Stimulated activated CD4-positive, alpha-beta T cell treated with anti-CD3 and anti-CD28 coated beads, Interleukin-12 subunit alpha, Interleukin-12 subunit beta, amount 100 ng/mL, for 24 hours (primary cell): ENCODE results near the gene B4GALT5.

ENCODE experiments used
- DNase-seq, 2 experiments: peaks; one replicate each; pipeline ENCODE4 v3.0.0-alpha.2; 2020; ENCODE audit warnings: low read depth in 2 of 2

B4GALT5 gene

DNA sequence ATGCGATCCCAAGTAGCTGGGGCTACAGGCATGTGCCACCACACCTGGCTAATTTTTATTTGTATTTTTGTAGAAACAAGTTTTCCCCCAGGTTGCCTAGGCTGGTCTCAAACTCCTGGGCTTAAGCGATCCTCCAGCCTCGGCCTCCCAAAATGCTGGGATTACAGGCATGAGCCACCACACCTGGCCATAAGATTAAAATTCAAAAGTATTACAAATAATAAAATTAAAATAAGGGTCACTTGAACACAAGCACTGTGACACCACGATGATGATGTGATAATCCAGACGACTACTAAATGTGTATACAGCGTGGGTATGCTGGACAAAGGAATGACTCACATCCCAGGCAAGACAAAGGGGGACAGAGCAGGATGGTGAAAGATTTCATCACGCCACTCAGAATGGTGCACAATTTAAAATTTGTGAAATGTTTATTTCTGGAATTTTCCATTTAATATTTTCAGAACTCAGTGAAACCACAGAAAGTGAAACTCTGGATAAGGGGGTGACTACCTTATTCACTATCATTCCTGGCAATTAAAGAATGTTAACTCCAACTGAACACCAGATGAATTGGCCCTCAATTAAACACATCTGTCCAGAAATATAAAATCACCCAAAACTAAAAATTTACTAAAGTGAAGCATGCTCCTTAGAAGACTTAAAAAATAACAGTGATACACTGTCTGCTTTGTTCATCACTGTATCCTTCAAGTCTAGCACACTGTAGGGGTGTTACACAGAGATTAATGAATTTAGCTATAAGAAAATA, 13.1 kb downstream of the B4GALT5 start:
- no peak for DNase-seq

DNA sequence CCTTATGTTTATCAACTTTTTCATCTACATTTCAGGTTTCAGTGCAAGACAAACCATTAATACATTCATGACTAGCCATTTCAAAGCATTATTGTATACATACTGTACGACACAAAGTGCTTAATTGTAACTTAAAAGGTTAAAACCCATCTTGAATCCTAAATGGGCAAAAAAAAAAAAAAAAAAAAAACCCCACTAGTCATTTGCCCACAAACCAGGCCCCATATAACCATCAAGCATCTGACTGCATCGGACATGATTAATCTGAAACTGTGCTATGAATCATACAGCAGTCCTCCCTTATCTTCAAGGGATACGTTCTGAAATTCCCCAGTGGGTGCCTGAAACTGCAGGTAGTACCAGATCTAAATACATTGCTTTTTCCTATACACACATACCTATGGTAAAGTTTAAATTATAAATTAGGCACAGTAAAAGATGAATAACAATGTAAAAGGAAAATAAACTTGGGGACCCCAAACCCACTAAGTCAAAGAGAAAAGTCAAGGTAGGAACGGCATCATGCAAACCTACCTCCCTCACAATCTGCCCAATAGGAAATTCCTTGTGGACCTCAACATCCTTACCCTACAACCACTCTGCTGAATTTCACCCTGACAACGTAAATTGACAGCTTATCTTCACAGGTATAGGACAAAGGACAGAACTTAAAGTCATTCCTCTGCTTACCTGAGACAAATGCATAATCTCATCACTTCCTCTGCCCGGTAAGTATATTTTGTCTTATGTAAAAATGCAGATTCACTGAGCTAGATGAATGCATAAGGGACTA, 14.3 kb downstream of the B4GALT5 start:
- no peak for DNase-seq

DNA sequence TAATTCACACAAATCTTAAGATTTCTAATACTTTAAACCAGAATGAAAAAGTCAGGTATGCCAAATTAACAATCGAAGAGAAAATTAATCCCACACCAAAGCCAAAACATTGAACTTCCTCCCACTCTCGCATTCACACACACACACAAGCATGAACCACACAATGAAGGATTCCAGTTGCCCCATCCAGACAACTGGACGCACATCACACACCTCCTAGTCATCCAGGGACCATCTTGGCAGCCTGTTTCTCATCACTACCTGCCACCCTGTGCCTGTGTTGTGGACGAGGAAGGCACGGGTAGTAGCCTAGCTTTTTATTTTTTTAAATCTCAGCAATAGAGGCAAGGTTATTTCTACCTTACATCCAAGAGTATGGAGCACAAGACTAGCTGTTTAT, 15.2 kb downstream of the B4GALT5 start:
- no peak for DNase-seq

DNA sequence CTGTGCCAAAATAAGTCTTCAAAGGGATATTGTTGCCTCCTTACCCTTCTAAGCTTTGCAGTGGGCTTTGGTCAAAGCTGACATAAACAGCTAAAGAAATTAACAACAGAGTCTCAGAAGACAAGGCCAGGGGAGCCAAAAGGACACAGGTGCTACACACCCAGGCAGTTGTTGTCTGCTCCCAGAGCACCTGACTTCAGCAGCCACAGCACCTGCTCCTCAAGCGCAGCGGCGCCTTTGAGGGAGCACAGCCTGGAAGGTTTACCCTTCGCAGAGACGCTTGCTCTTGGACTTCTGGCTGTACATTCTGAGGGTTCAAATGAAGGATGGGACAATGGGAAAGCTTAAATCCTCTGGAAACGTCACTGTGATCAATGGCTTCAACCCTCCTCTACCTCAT, 16.6 kb downstream of the B4GALT5 start:
- no peak for DNase-seq

DNA sequence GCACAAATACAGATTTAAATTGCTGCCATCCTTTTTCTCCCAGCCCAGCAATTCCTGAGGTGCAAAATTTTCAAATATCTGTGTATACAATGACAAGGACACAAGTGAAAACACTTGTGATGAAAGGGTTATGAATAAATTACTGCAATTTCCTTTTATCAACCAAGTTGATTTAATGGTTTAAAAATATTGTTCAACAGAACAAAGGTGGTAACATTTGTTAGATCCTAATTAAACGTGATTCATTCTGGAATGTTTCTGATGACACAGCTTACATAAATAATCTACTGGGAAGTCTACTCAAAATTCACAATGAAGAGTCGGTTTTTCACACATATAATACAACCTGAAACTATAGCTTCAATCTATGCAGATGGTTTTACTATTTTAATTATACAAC, 17.1 kb downstream of the B4GALT5 start:
- no peak for DNase-seq

DNA sequence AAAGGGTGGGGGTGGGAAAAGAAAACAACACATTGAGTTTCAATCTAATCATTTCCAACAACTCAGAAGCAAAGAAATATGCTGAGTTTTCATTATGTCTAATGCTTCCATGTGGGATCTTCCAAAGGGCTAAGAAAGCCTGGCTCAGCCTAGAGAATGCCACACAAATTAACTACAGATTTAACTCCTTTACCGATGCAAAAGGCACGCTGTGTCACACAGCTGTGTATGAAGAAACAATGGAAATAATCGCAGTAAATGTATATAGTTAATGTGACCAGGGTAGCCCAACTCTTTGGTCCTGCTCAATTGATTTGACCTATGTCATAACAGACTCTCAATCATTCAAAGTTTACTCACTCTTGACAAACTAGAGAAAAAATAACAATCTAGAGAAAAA, 17.8 kb downstream of the B4GALT5 start:
- DNase-seq, result no peak

DNA sequence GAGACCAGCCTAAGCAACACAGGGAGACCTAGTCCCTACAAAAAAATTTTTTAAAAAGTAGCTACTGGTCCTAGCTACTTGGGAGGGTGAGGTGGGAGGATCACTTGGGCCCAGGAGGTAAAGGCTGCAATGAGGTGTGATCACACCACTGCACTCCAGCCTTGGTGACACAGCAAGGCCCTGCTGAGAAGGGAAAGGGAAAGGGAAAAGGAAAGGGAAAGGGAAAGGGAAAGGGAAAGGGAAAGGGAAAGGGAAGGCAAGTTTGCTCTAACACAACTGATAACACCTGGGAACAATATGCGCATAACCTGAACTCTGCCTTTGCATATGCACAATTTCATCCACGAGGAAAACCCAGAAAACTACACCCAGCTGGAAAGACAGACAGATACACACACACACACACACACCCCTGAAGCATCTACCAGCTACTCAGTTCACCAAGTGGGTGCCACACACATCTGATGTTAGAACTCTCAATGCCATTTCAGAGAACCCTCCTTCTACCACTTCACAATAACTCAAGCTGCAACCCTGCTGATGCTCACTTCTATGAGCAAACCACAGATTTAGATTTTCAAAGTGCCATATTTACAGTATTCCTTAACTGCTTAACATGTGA, 19.1 kb downstream of the B4GALT5 start:
- DNase-seq, result no peak

DNA sequence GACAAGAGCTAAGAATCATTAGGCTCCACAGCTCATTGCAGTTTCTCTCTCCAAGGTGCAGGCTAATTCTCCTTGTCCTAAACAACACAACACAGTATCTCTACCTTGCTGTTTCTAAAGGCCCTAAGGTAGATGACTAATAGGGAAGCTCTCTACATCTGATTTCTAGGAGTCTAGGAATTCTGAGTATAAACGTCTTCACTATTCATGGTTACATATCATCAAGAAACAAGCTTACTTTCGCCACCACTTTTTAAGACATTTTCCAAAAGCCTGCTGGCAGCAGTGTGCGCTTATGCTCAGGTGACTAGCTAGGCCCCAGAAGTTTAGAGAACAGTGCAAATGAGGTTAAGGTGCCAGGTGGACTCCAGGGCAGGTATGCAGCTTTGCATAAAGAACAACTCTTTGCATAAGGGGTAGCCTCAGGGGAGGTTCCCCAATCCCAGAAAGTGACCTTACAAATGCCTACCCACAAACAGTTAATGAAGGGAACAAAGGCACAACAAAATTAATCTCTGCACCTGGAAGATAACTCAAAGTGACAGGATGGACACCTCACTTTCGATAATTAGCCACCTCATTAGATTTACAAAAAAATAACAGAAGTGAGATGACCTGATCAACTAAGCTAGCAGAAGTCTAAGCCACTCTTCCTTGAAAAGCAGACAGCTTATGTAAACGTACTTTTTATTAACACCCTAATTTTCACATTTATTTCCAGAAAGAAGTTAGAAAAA, 20.1 kb downstream of the B4GALT5 start:
- DNase-seq, result no peak

DNA sequence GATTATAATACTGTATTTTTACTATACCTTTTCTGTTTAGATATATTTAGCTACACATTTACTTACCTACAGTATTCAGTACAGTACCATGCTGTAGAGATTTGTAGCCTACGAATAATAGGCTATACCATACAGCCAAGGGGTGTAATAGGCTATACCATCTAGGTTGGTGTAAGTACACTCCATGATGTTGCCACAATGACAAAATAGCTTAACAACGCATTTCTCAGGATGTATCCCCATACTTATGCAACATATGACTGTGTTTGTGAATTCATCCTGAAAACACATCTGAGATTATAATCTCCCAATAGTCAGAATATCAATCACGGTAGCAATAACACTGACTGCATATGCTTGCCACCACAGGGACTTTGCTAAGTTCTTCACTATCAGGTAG, 20.7 kb downstream of the B4GALT5 start:
- DNase-seq, result no peak

DNA sequence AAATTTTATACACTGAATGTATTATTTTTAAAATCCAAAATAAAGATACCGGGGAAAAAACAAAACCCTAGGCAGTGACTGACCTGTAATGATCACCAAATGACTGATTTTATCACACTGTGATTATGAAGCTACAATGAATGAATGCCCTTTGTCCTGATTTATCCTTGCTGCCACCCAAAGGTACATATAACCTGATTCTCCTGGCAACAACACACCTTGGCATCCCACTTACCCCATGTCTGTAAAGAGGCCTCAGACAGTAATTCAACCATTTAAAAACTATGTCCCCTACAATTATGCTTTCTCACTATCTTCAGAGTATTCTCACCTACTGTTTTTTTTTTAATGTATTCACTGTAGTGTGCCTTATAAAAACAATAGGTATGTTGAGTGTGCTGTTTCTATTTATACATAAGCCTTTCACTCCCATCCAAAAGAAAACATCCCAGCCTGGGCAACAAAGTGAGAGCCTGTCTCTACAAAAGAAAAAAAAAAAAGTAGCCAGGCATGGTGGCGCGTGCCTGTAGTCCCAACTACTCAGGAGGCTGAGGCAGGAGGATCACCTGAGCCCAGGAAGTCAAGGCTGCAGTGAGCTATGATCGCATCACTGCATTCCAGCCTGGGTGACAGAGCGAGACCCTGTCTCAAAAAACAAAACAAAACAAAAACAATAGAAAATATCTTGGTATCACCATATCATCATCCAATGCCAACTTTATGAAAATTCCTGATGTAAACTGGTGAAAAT, 21.7 kb downstream of the B4GALT5 start:
- no peak for DNase-seq

DNA sequence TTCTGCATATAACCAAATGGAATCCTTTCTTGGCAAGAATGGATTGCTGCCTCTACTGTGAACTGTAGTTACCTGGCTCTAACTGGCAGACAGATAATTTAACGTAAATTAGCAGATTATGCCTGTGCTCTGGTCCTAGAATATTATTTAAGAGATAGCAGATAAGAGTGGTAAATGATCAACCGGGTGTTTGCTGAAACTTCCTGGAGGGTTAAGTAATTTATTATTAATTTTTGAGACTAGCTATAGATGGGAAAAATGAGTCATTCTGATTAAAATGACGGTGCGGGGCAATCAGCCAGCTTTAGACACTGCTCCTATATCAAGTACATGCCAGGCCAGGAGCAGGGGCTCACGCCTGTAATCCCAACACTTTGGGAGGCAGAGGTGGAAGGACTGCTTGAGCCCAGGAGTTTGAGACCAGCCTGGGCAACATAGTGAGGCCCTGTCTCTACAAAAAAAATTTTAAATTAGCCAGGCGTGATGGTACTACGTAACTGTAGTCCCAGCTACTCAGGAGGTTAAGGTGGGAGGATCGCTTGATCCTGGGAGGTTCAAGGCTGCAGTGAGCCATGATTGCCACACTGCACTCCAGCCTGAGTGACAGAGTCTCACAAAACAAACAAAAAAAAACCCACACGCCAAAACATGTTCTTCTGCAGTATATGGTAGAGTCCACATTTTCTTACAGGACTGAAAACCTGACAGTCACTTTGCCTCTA, 22.6 kb downstream of the B4GALT5 start:
- DNase-seq, result no peak

DNA sequence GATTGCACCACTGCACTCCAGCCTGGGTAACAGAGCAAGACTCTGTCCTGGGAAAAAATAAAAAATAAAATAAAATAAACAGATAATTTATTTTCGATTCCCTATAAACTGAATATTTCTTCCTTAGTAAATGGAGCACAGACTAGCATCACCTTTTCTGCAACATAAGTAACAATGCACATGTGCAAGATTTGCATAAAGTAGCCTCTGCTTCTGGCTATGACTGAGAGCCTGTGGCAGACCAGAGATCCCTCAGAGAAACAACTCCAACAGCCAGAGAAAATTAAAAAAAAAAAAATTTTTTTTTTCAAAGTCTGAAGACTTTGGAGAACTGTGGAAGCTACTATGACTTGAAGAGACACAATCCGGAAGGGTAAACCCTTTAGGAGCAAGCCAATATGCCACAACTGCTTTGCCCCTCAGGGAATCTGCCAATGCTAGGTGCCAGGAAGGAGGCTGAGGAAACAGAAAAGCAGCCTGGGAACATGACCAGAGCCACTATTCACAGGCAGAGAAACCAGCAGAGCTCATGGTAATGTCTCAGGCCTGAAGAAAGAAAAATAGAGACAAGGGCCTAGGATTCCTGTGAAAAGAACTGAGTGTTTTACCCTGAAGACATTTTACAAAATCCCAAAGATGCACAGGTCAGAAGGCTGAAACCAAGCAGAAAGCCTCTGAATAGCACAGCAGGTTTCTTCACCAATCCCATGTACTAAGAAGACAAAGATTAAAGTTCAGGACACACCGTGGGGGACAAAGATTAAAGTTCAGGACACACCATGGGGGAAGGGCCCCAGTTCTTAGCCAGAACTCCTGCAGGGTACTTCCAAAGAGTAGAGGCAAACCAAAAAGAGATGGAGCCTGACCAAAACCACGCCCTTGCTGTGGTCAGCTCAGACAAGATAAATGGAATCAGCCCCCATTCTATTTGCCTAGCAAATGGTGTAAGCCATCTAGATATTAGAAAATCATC, 25.8 kb downstream of the B4GALT5 start:
- DNase-seq, result no peak

DNA sequence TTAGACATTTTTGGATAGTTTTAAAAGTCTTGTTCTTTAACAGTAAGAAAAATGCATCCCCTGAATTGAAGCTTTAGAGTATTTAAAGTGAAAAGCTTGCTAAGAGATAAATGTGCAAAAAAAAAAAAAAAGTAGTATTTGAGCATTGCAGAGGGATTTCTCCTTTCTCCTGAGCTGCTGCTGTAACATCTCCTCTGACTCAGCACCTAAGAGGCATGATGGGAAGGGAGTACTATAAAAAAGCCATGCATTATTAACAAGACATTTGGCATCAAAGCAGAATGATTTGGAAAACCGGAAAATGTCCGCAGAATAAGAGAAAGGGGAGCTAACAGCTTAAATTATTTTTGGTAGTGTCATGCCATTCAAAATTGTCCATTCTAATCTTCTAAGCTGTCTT, 27.9 kb downstream of the B4GALT5 start:
- no peak for DNase-seq

DNA sequence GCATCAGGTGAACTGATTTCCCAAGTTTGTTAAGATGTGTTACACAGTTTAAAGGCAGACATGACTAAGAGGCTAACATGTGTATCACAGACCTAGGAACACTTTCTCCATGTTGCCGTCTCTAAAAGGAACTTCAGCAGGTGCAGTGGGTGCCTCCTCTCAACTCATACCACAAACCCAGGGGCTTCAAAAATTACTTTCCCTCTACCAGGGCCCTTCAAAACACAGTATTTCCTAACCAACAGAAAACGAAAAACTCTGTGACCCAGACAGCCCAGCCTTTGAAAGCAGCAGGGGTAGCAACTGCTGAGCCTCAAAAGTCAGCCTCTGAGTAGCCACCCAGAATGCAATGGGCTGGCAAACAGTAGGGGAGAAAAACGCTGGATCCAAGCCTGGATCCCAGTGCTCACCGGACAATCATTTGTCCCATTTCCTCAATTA, 28.5 kb downstream of the B4GALT5 start:
- no peak for DNase-seq

DNA sequence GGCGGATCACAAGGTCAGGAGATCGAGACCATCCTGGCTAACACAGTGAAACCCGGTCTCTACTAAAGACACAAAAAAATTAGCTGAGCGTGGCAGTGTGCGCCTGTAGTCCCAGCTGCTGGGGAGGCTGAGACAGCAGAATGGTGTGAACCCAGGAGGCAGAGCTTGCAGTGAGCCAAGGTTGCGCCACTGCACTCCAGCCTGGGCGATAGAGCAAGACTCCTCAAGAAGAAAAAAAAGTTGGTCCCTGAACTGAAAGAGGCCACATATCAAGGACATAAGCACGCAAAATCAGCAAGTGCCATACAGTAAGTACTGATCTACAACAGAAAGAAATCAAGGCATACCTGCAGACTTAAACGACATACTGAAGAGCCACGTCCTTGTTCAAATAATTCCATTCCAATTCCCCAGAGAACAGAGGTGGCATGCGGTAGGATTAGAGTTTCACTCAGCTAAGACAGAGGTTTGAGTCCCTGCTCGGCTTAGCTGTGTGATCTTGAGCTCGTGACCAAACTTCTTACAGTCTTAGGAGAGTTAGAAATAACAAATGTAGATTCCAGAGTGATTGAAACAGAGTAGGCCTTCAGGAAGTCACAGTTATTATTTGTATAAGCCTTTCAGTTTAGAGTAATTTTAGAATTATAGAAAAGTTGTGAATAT, 29.2 kb downstream of the B4GALT5 start:
- DNase-seq, result no peak

DNA sequence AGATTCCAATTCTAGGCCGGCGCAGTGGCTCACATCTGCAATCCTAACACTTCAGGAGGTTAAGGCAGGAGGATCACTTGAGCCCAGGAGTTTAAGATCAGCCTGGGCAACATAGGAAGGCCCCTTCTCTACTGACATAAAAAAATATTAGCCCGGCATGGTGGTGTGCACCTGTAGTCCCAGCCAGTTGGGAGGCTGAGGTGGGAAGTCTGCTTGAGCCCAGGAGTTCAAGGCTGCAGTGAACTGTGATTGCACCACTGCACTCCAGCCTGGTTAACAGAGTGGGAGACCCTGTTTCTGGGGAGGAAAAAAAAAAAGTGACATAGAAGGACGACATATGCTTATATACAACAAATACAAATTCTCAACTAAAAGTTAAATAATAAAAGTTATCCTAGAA, 30.9 kb downstream of the B4GALT5 start:
- no peak for DNase-seq

DNA sequence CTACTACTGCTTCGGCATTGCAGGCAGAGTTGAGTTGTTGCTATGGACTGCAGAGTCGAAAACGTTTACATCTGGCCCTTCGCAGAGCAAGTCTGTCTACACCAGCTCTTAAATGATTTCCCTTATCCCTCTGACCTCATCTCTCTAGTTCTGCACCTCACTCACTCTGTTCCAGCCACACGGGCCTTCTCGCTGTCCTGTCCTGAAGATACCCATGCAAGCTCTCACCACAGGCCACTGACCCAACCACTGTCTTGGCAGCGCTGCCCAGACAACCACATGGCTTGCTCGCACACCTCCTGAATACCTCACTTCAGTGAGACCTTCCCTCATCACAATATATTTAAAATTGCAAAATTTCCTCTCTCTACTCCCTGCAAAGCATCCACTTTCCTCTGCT, 31.4 kb downstream of the B4GALT5 start:
- no peak for DNase-seq

DNA sequence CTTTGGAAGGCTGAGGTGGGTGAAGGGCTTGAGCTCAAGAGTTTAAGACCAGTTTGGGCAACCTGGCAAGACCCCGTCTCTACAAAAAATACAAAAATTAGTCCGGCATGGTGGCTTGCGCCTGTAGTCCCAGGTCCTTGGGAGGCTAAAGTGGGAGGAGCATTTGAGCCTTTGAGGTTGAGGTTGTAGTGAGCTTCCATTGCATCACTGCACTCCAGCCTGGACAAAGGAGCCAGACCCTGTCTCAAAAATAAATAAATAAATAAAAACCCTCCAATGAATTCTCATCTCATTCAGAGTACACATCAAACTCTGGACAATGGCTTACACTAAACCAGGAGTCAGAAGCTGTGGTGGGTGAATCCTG, 31.8 kb downstream of the B4GALT5 start:
- no peak for DNase-seq

DNA sequence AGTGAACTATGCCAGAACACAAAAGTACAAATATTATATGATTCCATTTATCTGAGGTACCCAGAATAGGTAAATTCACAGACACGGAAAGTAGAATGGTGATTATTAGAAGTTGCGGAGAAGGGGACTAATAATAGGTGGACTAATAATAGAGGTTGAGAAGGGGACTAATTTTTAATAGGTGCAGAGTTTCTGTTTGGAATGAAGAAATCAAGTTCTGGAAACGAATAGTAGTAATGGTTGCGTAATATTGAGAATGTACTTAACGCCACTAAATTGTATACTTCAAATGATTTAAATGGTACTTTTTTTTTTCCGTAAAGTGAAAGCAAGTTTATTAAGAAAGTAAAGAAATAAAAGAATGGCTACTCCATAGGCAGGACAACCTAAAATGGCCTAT, 33.2 kb downstream of the B4GALT5 start:
- DNase-seq, result no peak
